Measurements from ENCODE around the gene CDCA7L.

The CDCA7L gene

GRCh38 chr7:21883069-21883468 lies 62.6 kb downstream of the CDCA7L start:
- H3K4me3 Mint-ChIP-seq, result no peak overlapping the region
- H3K4me1 Mint-ChIP-seq, result peaks cover 13% of the 10 kb centered on the region
- no peak for DNase-seq
- peaks cover 3% of the 10 kb centered on the region for H3K9me3 Mint-ChIP-seq
- no peaks in the 10 kb centered on the region for H3K36me3 Mint-ChIP-seq (ENCODE audit: low read depth)
- H3K27me3 Mint-ChIP-seq (ENCODE audit: low read depth, poor library complexity), result peaks cover 5% of the 10 kb centered on the region
- TF ChIP-seq CTCF (IDR thresholded peaks at IDR 0.05), result peak; percentile 10
- H3K27ac Mint-ChIP-seq, result no peak overlapping the region

DNA sequence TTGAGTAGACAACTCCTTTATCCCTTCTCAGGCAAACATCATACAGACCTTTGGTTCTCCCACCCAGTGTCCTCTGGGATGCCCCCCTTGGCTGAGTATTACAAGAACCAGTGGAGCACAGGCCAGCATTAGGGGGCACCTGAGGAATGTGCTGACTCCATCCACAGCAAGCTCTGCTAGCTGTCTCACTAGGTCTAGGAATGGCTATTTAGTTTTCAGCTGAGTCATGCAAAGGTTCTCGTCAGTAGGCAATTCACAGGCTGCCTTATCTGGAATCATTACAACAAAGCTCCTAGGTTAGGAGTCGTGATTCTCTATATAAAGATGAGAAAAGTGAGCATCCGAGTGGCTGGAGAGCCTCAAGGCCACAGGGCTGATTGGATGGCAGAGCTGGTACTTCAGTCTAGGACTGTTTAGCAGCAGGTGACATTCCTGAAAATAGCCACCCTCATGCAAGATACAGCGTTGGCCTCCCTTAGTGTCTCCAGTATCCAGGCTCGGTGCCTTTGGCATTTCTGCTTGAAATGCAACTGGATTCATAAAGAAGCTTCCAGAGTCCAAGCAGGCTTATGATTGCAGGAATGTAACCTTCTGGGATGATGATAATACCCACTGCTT lies 75.8 kb downstream of the CDCA7L start:
- Mint-ChIP-seq H3K4me3 (no peak overlapping the region), H3K27me3 (ENCODE audit: low read depth, poor library complexity) (peaks cover 6% of the 10 kb centered on the region), H3K4me1 (peaks cover 19% of the 10 kb centered on the region), H3K36me3 (ENCODE audit: low read depth) (no peaks in the 10 kb centered on the region), H3K9me3 (no peaks in the 10 kb centered on the region), H3K27ac (no peak overlapping the region)
- no peak for DNase-seq
- TF ChIP-seq CTCF (IDR thresholded peaks at IDR 0.05), result no peak

DNA sequence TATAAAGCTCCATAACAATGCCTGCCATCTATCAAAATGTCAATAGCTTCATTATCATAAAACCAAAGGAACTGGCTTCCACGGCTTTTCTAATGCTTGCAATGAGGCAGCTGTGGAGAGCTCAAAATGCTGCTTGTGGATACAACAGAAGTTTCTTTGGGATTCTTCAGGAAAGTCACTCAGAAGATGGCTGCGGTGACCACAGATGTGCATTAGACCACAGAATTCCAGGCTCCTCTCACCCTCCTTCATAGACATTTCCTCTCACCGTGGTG lies 77.2 kb downstream of the CDCA7L start:
- no peaks in the 10 kb centered on the region for H3K36me3 Mint-ChIP-seq (ENCODE audit: low read depth)
- peaks cover 6% of the 10 kb centered on the region for H3K27me3 Mint-ChIP-seq (ENCODE audit: low read depth, poor library complexity)
- no peak for TF ChIP-seq CTCF (IDR thresholded peaks at IDR 0.05)
- no peaks in the 10 kb centered on the region for H3K9me3 Mint-ChIP-seq
- no peak overlapping the region for H3K27ac Mint-ChIP-seq
- H3K4me3 Mint-ChIP-seq, result no peak overlapping the region
- H3K4me1 Mint-ChIP-seq, result peaks cover 19% of the 10 kb centered on the region
- no peak for DNase-seq

DNA sequence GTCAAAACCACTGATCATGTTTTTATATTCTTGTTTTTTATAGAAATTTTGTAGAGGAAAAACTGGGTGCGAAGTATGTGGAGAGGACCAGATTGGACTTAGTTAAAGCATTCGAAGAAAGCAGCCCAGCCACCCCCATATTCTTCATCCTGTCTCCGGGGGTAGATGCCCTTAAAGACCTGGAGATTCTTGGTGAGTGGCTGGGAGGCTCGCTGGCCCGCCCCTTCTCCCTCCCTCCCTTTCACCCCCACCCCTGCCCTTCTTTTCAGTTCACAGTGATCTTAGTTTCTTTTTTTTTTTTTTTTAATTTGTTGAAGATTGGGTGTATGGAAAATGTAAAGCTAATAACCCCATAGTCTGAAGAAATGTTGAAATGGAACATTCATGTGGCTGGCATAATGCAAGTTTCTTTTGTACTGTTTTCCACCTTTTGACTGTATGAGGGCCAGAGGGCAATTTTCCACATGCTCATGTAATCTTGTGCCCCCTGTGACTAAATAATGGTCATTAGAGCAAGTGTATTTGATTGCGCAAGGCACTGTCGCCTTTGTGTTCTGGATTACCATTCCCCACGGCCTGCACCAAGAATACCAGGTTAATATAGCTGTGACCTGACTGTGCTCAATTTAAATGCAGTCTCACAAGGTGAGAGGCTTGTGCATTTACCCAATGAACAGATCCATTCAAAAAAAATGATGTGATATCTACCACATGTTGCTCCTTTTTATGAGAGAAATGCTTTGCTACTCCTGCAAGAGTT lies 77.7 kb downstream of the CDCA7L start:
- peaks cover 19% of the 10 kb centered on the region for H3K4me1 Mint-ChIP-seq
- no peaks in the 10 kb centered on the region for H3K9me3 Mint-ChIP-seq
- H3K4me3 Mint-ChIP-seq, result no peak overlapping the region

GRCh38 chr7:21867226-21867625 lies 78.5 kb downstream of the CDCA7L start:
- DNase-seq, result no peak
- peaks cover 6% of the 10 kb centered on the region for H3K27me3 Mint-ChIP-seq (ENCODE audit: low read depth, poor library complexity)

More for the DNA sequence above, 77.7 kb downstream of the CDCA7L start:
- Mint-ChIP-seq H3K27me3 (ENCODE audit: low read depth, poor library complexity) (peaks cover 6% of the 10 kb centered on the region), H3K27ac (no peak overlapping the region), H3K36me3 (ENCODE audit: low read depth) (no peaks in the 10 kb centered on the region)
- DNase-seq, result no peak
- TF ChIP-seq CTCF (IDR thresholded peaks at IDR 0.05), result no peak

More at GRCh38 chr7:21867226-21867625, 78.5 kb downstream of the CDCA7L start:
- no peak for TF ChIP-seq CTCF (IDR thresholded peaks at IDR 0.05)
- H3K36me3 Mint-ChIP-seq (ENCODE audit: low read depth), result no peaks in the 10 kb centered on the region
- peaks cover 19% of the 10 kb centered on the region for H3K4me1 Mint-ChIP-seq
- H3K27ac Mint-ChIP-seq, result no peak overlapping the region
- no peak overlapping the region for H3K4me3 Mint-ChIP-seq
- no peaks in the 10 kb centered on the region for H3K9me3 Mint-ChIP-seq
